Trophoblast cell (in vitro differentiated cells and primary cell): ENCODE measurements around the gene EDC4.
"Not testable (repeated sequence)": the region's sequence is repeated elsewhere in the genome, so short reads cannot be mapped to it uniquely, and the experiment has no call there.

Source experiments
- DNase-seq, 2 donors: peaks; one replicate each; pipeline ENCODE4 v3.0.0-alpha.2; 2016
- H2AFZ ChIP-seq: 2 replicates; pipeline ENCODE4 v1.6.1; 2013; ENCODE audit warnings: low read length, moderate library complexity, mild to moderate bottlenecking; ENCODE audit not compliant: insufficient read depth, poor library complexity
- H2AK5ac ChIP-seq: 2 replicates; pipeline ENCODE4 v1.6.1; 2013; ENCODE audit warnings: mild to moderate bottlenecking, low read length
- H2BK120ac ChIP-seq: 2 replicates; pipeline ENCODE4 v1.6.1; 2013; ENCODE audit warnings: low read length, mild to moderate bottlenecking, moderate library complexity; ENCODE audit not compliant: insufficient read depth, poor library complexity
- H2BK12ac ChIP-seq: 2 replicates; pipeline ENCODE4 v1.6.1; 2013; ENCODE audit warnings: mild to moderate bottlenecking, low read length, moderate library complexity
- H2BK5ac ChIP-seq: 2 replicates; pipeline ENCODE4 v1.6.1; 2013; ENCODE audit warnings: low read length, low read depth, moderate library complexity, mild to moderate bottlenecking; ENCODE audit not compliant: poor library complexity
- H3K14ac ChIP-seq: 2 replicates; pipeline ENCODE4 v1.6.1; 2013; ENCODE audit warnings: mild to moderate bottlenecking, low read length
- H3K18ac ChIP-seq: 2 replicates; pipeline ENCODE4 v1.6.1; 2013; ENCODE audit warnings: mild to moderate bottlenecking, low read length
- H3K23ac ChIP-seq: 2 replicates; pipeline ENCODE4 v1.6.1; 2013; ENCODE audit warnings: low read length
- H3K27ac ChIP-seq: 2 replicates; pipeline ENCODE4 v1.5.1; 2013; ENCODE audit warnings: low read depth, mild to moderate bottlenecking, inconsistent platforms, low read length, moderate library complexity
- H3K27me3 ChIP-seq: 2 replicates; pipeline ENCODE4 v1.6.1; 2013; ENCODE audit warnings: inconsistent platforms, mild to moderate bottlenecking, low read length, moderate library complexity; ENCODE audit not compliant: insufficient read depth
- H3K36me3 ChIP-seq, 2 experiments: 1 replicate in 1 of 2; 2 replicates in 1 of 2; pipeline ENCODE4 v1.6.1; 2013; ENCODE audit warnings: low read length in 2 of 2, mild to moderate bottlenecking in 2 of 2, moderate library complexity in 1 of 2; ENCODE audit not compliant: insufficient read depth in 2 of 2, control insufficient read depth in 1 of 2
- H3K4ac ChIP-seq: 2 replicates; pipeline ENCODE4 v1.6.1; 2013; ENCODE audit warnings: low read depth, mild to moderate bottlenecking, low read length, moderate library complexity
- H3K4me1 ChIP-seq, 2 experiments: 1 replicate in 1 of 2; 2 replicates in 1 of 2; pipeline ENCODE4 v1.6.1; 2013; ENCODE audit warnings: low read length in 2 of 2, mild to moderate bottlenecking in 2 of 2, moderate library complexity in 1 of 2; ENCODE audit not compliant: insufficient read depth in 2 of 2, control insufficient read depth in 1 of 2
- H3K4me2 ChIP-seq: 2 replicates; pipeline ENCODE4 v1.6.1; 2013; ENCODE audit warnings: inconsistent platforms, mild to moderate bottlenecking, low read length, moderate library complexity
- H3K4me3 ChIP-seq: 2 replicates; pipeline ENCODE4 v1.5.1; 2013; ENCODE audit warnings: mild to moderate bottlenecking, low read depth, low read length, inconsistent platforms
- H3K79me1 ChIP-seq: one replicate; pipeline ENCODE4 v1.6.1; 2013; ENCODE audit warnings: low read length
- H3K79me2 ChIP-seq: 2 replicates; pipeline ENCODE4 v1.6.1; 2013; ENCODE audit warnings: low read length, mild to moderate bottlenecking; ENCODE audit not compliant: control insufficient read depth, insufficient read depth, poor library complexity
- H3K9ac ChIP-seq: 2 replicates; pipeline ENCODE4 v1.6.1; 2013; ENCODE audit warnings: mild to moderate bottlenecking, low read length
- H3K9me3 ChIP-seq: 2 replicates; pipeline ENCODE4 v1.6.1; 2013; ENCODE audit warnings: low read depth, mild to moderate bottlenecking, control low read depth, inconsistent platforms, low read length; ENCODE audit not compliant: insufficient read depth
- H4K12ac ChIP-seq: 2 replicates; pipeline ENCODE4 v1.6.1; 2013; ENCODE audit warnings: low read depth, mild to moderate bottlenecking, low read length, moderate library complexity
- H4K8ac ChIP-seq: 2 replicates; pipeline ENCODE4 v1.6.1; 2013; ENCODE audit warnings: low read depth, mild to moderate bottlenecking, low read length, moderate library complexity
- H4K91ac ChIP-seq: one replicate; pipeline ENCODE4 v1.6.1; 2013; ENCODE audit warnings: low read depth, mild to moderate bottlenecking, low read length, moderate library complexity
- WGBS: extraction: QIAGEN DNeasy Blood & Tissue Kit; methylation state at CpG from one replicate; pipeline ENCODE4 v1.1.7; 2013; ENCODE audit warnings: missing lambda C conversion rate; ENCODE audit not compliant: insufficient read length, insufficient coverage; ENCODE audit errors: extremely low coverage; 5-methylcytosine and 5-hydroxymethylcytosine counted together

EDC4 gene

GRCh38 chr16:67864044-67864443 is 8.8 kb upstream of the EDC4 start:
- H3K79me2 ChIP-seq: peaks cover 11% of the 10 kb centered on the region
- not testable (repeated sequence) for H2AK5ac ChIP-seq, H3K79me1 ChIP-seq, H3K27me3 ChIP-seq, H3K9me3 ChIP-seq, H4K12ac ChIP-seq, H3K23ac ChIP-seq, H2BK12ac ChIP-seq, H3K4me1 ChIP-seq, H2BK120ac ChIP-seq, H2BK5ac ChIP-seq, DNase-seq, H3K4me2 ChIP-seq, H4K91ac ChIP-seq, H3K18ac ChIP-seq, H4K8ac ChIP-seq, H3K9ac ChIP-seq, H3K4me3 ChIP-seq, H3K14ac ChIP-seq, H2AFZ ChIP-seq, H3K27ac ChIP-seq
- H3K4ac ChIP-seq: peak overlapping the region; percentile 1
- WGBS: no CpG with 5 or more reads among the region's 6 CpGs
- H3K36me3 ChIP-seq: peaks cover 67 to 80% of the 10 kb centered on the region in 2 experiments

GRCh38 chr16:67864594-67864993 is 8.3 kb upstream of the EDC4 start:
- Histone ChIP-seq H3K4me2 (no peak overlapping the region), H2AK5ac (no peak overlapping the region), H3K27ac (no peak overlapping the region), H2BK12ac (no peak overlapping the region), H4K91ac (no peak overlapping the region), H3K9me3 (no peaks in the 10 kb centered on the region), H3K4ac (peak overlapping the region; percentile 33), H3K23ac (no peak overlapping the region), H3K36me3 (peaks cover 68 to 85% of the 10 kb centered on the region in 2 experiments), H3K9ac (no peak overlapping the region), H2BK120ac (no peak overlapping the region), H2BK5ac (no peak overlapping the region), H3K79me1 (no peaks in the 10 kb centered on the region), H4K8ac (no peak overlapping the region), H3K4me1 (peaks cover 4 to 8% of the 10 kb centered on the region in 2 experiments), H2AFZ (no peak overlapping the region), H4K12ac (no peak overlapping the region), H3K14ac (no peak overlapping the region), H3K79me2 (peaks cover 10% of the 10 kb centered on the region), H3K18ac (no peak overlapping the region), H3K27me3 (no peaks in the 10 kb centered on the region), H3K4me3 (no peak overlapping the region)
- DNase-seq: no peak
- no CpG with 5 or more reads among the region's 2 CpGs for WGBS

- Histone ChIP-seq H3K4me3 (no peak overlapping the region), H3K27me3 (no peaks in the 10 kb centered on the region), H4K12ac (no peak overlapping the region), H3K9me3 (no peaks in the 10 kb centered on the region), H3K9ac (no peak overlapping the region), H3K4me1 (peaks cover 4 to 8% of the 10 kb centered on the region in 2 experiments), H3K27ac (no peak overlapping the region), H2BK120ac (no peak overlapping the region), H2AFZ (no peak overlapping the region), H3K79me2 (peaks cover 9% of the 10 kb centered on the region), H3K4me2 (no peak overlapping the region), H3K14ac (no peak overlapping the region), H4K91ac (no peak overlapping the region), H2BK12ac (no peak overlapping the region), H3K4ac (peak overlapping the region; percentile 35), H3K23ac (no peak overlapping the region), H2AK5ac (no peak overlapping the region), H4K8ac (no peak overlapping the region), H3K79me1 (no peaks in the 10 kb centered on the region), H2BK5ac (no peak overlapping the region), H3K36me3 (peaks cover 69 to 88% of the 10 kb centered on the region in 2 experiments), H3K18ac (no peak overlapping the region)
- DNase-seq: peak; percentile 22 to 54
- no CpG with 5 or more reads among the region's 2 CpGs for WGBS
Measured at GRCh38 chr16:67865318-67865717, 7.5 kb upstream of the EDC4 start.

GRCh38 chr16:67868290-67868689 is 4.6 kb upstream of the EDC4 start:
- no CpG with 5 or more reads among the region's 6 CpGs for WGBS
- Histone ChIP-seq H3K4me2 (no peak overlapping the region), H4K91ac (no peak overlapping the region), H2BK120ac (no peak overlapping the region), H3K27me3 (no peaks in the 10 kb centered on the region), H4K8ac (no peak overlapping the region), H3K36me3 (peaks cover 58 to 77% of the 10 kb centered on the region in 2 experiments), H3K9me3 (no peaks in the 10 kb centered on the region), H2BK12ac (no peak overlapping the region), H2AFZ (no peak overlapping the region), H3K4me3 (no peak overlapping the region), H3K18ac (no peak overlapping the region), H3K27ac (no peak overlapping the region), H3K79me1 (peaks cover 4% of the 10 kb centered on the region), H3K4me1 (no peaks in the 10 kb centered on the region), H3K9ac (peak overlapping the region; percentile 55), H3K23ac (no peak overlapping the region), H3K79me2 (peaks cover 4% of the 10 kb centered on the region), H2BK5ac (no peak overlapping the region), H3K4ac (no peak overlapping the region), H4K12ac (no peak overlapping the region), H3K14ac (no peak overlapping the region), H2AK5ac (no peak overlapping the region)
- DNase-seq: no peak
